Testis (tissue), 2 donors: ENCODE results near the gene METTL6.

Experiments
- POLR2A ChIP-seq: fragments of 450-650 bp; IDR thresholded peaks from one replicate; pipeline ENCODE4 v1.6.1; 2017; ENCODE audit warnings: antibody characterized with exemption, mild to moderate bottlenecking, moderate library complexity
- TF ChIP-seq, protein P1 (sequence below), 3 experiments: fragments of 450-650 bp in 2 of 3; fragments of 200-600 bp in 1 of 3; sonication (generic) in 1 of 3; IDR thresholded peaks; one replicate each; pipeline ENCODE4 v1.5.1; 2016 to 2019; ENCODE audit warnings: antibody characterized with exemption in 3 of 3, mild to moderate bottlenecking in 2 of 3, moderate library complexity in 1 of 3

GRCh38 chr3:15460891-15461531, 33.7 kb upstream of the METTL6 start:
- TF ChIP-seq, protein P1, sequence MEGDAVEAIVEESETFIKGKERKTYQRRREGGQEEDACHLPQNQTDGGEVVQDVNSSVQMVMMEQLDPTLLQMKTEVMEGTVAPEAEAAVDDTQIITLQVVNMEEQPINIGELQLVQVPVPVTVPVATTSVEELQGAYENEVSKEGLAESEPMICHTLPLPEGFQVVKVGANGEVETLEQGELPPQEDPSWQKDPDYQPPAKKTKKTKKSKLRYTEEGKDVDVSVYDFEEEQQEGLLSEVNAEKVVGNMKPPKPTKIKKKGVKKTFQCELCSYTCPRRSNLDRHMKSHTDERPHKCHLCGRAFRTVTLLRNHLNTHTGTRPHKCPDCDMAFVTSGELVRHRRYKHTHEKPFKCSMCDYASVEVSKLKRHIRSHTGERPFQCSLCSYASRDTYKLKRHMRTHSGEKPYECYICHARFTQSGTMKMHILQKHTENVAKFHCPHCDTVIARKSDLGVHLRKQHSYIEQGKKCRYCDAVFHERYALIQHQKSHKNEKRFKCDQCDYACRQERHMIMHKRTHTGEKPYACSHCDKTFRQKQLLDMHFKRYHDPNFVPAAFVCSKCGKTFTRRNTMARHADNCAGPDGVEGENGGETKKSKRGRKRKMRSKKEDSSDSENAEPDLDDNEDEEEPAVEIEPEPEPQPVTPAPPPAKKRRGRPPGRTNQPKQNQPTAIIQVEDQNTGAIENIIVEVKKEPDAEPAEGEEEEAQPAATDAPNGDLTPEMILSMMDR (IDR thresholded peaks at IDR 0.05): no peak
- no peak for TF ChIP-seq POLR2A
